GM19035 (cell line): ENCODE measurements around the gene PAX4.
"Not testable (repeated sequence)": the region's sequence is repeated elsewhere in the genome, so short reads cannot be mapped to it uniquely, and the experiment has no call there.

Source experiments
- ATAC-seq: cut with Tn5 transposase; IDR thresholded peaks from one replicate; pipeline ENCODE4 v1.9.1; 2021; ENCODE audit not compliant: unreplicated experiment

PAX4 gene

GRCh38 chr7:127588019-127588696, 29.8 kb downstream of the PAX4 start, which contains the start of gene ARF5:
Gene ARF5 (plus strand): TSS chr7:127588411. CDS start chr7:127588499, 88 bp downstream.
- peak; percentile 65 for ATAC-seq

- ATAC-seq, result no peak
Observed at GRCh38 chr7:127587663-127588018, 30.3 kb downstream of the PAX4 start.

GRCh38 chr7:127586346-127586745, 31.6 kb downstream of the PAX4 start:
- no peak for ATAC-seq

- peak; percentile 73 for ATAC-seq
Observed at GRCh38 chr7:127585044-127585953, 32.6 kb downstream of the PAX4 start, which contains the start of gene GCC1. Gene GCC1 (minus strand): TSS chr7:127585596. CDS start chr7:127585182, 414 bp downstream.

GRCh38 chr7:127584648-127585043, 33.3 kb downstream of the PAX4 start:
- no peak for ATAC-seq

GRCh38 chr7:127582361-127582760, 35.6 kb downstream of the PAX4 start:
- no peak for ATAC-seq

GRCh38 chr7:127581716-127582115, 36.2 kb downstream of the PAX4 start:
- no peak for ATAC-seq

- no peak for ATAC-seq
Observed at GRCh38 chr7:127580612-127581011, 37.3 kb downstream of the PAX4 start.

- no peak for ATAC-seq
Observed at GRCh38 chr7:127578711-127579275, 39.1 kb downstream of the PAX4 start.

GRCh38 chr7:127578036-127578684, 39.8 kb downstream of the PAX4 start:
- no peak for ATAC-seq

- ATAC-seq, result no peak
Observed at GRCh38 chr7:127571741-127572505, 46.0 kb downstream of the PAX4 start.

GRCh38 chr7:127568034-127568433, 49.9 kb downstream of the PAX4 start:
- ATAC-seq, result not testable (repeated sequence)

GRCh38 chr7:127566242-127566641, 51.7 kb downstream of the PAX4 start:
- no peak for ATAC-seq
